ENCODE measurements around the gene FGB. TPM values are rescaled to one million over a fixed set of nuclear protein-coding genes. Genes with fewer than 3 reads are reported as not detected.
A peak's percentile ranks its signal among the peaks of the same experiment; 100 is the strongest.

FGB gene
- total and polyA plus RNA-seq, 2 experiments from 2014 or later = not detected

DNA sequence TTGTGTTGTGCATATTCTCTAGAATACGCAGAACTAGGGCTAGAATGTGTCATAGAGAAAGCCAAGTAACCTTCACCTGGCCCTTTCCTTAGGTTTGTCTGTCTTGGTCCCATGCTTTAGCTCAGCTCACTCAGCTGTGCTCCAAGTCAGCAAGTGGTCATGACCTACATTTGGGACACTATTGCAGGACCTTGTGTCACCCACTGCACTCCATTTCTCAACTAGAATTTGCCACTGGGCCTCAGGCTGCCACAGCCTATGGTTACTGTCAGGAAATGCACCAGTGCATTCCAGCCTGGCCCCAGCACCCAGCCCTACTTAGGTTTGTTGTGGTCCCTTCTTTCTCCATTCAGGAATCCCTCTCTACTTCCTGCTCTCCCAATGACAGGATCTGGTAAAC, 57.3 kb downstream of the FGB start:
- Histone ChIP-seq H3K4me1 (ENCODE audit: insufficient read depth) (peaks cover 10% of the 10 kb centered on the region), H3F3A (replicated peaks; ENCODE audit: low read depth) (no peaks in the 10 kb centered on the region), H3K4me3 (no peak overlapping the region), H3K9me2 (ENCODE audit: insufficient read depth) (no peaks in the 10 kb centered on the region), H3K27ac (ENCODE audit: low read depth) (no peak overlapping the region), H3K4me2 (no peak overlapping the region), H3K27me3 (ENCODE audit: insufficient read depth) (no peaks in the 10 kb centered on the region), H3K79me2 (replicated peaks; ENCODE audit: insufficient read depth) (no peaks in the 10 kb centered on the region), H3K36me3 (ENCODE audit: insufficient read depth) (no peaks in the 10 kb centered on the region), H2AFZ (peak overlapping the region; percentile 0; the same call in 1 of the 2 replicates), H4K20me1 (replicated peaks; ENCODE audit: insufficient read depth) (no peaks in the 10 kb centered on the region)
- Mint-ChIP-seq H3K4me1 (peaks cover 15% of the 10 kb centered on the region; the same call in 2 of the 3 replicates), H3K4me3 (no peak overlapping the region), H3K36me3 (ENCODE audit: low read depth) (no peaks in the 10 kb centered on the region), H3K27me3 (ENCODE audit: insufficient read depth, low read depth, poor library complexity) (peaks cover 2% of the 10 kb centered on the region), H3K27ac (no peak overlapping the region; the same call in 1 of the 2 replicates), H3K9me3 (no peaks in the 10 kb centered on the region; the same call in 2 of the 3 replicates)
- DNase-seq (ENCODE audit: low spot score) (no peak), ATAC-seq (peak; percentile 28; the same call in 2 of the 3 replicates)
- TF ChIP-seq EZH2 (IDR thresholded peaks at IDR 0.05; ENCODE audit: low read depth, unreplicated experiment) (no peak), POLR2AphosphoS5 (IDR thresholded peaks at IDR 0.05; ENCODE audit: low read depth) (no peak), STAT1 (IDR thresholded peaks at IDR 0.05; ENCODE audit: unreplicated experiment) (no peak), ZNF114 (CRISPR knock-in tag; IDR thresholded peaks at IDR 0.05) (no peak)
- TF ChIP-seq, protein P1, sequence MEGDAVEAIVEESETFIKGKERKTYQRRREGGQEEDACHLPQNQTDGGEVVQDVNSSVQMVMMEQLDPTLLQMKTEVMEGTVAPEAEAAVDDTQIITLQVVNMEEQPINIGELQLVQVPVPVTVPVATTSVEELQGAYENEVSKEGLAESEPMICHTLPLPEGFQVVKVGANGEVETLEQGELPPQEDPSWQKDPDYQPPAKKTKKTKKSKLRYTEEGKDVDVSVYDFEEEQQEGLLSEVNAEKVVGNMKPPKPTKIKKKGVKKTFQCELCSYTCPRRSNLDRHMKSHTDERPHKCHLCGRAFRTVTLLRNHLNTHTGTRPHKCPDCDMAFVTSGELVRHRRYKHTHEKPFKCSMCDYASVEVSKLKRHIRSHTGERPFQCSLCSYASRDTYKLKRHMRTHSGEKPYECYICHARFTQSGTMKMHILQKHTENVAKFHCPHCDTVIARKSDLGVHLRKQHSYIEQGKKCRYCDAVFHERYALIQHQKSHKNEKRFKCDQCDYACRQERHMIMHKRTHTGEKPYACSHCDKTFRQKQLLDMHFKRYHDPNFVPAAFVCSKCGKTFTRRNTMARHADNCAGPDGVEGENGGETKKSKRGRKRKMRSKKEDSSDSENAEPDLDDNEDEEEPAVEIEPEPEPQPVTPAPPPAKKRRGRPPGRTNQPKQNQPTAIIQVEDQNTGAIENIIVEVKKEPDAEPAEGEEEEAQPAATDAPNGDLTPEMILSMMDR (conservative IDR thresholded peaks at IDR 0.05; ENCODE audit: low read depth in 2 of 2) = no peak

Small RNA genes within 50 kb of the gene (small RNA-seq; reads per million reads assigned to genes)
- gene RNU6-1285P (ENCODE audit: low replicate concordance) = not detected

Other genes with a start within 250 kb of the FGB start
- 6.3 and 7.6 TPM in 2 replicates for gene DCHS2, start 71.2 kb upstream of the FGB start, total RNA-seq (2014; rRNA removed; shearing (Covaris generic))
- gene DCHS2, start 71.2 kb upstream of the FGB start, polyA plus RNA-seq (2016; fragmentation: Nextera tagmentation; extraction: Ambion mirVana) = 0.21 and 0.42 TPM in 2 replicates
- gene PLRG1, start 12.6 kb upstream of the FGB start, total RNA-seq (2014; rRNA removed; shearing (Covaris generic)) = 74.2 and 82.7 TPM in 2 replicates
- gene PLRG1, start 12.6 kb upstream of the FGB start, polyA plus RNA-seq (2016; fragmentation: Nextera tagmentation; extraction: Ambion mirVana) = 73.3 and 77.3 TPM in 2 replicates
- gene FGA, start 27.7 kb downstream of the FGB start, total RNA-seq (2014; rRNA removed; shearing (Covaris generic)) = not detected in 2 replicates
- gene FGA, start 27.7 kb downstream of the FGB start, polyA plus RNA-seq (2016; fragmentation: Nextera tagmentation; extraction: Ambion mirVana) = not detected in 2 replicates
- 0.27 TPM in 1 of 2 replicates, not detected in the other for gene FGG, start 49.6 kb downstream of the FGB start, total RNA-seq (2014; rRNA removed; shearing (Covaris generic))
- gene FGG, start 49.6 kb downstream of the FGB start, polyA plus RNA-seq (2016; fragmentation: Nextera tagmentation; extraction: Ambion mirVana) = not detected in 2 replicates
- 57.1 and 59.5 TPM in 2 replicates for gene LRAT, start 181.0 kb downstream of the FGB start, total RNA-seq (2014; rRNA removed; shearing (Covaris generic))
- gene LRAT, start 181.0 kb downstream of the FGB start, polyA plus RNA-seq (2016; fragmentation: Nextera tagmentation; extraction: Ambion mirVana) = 83.0 and 90.1 TPM in 2 replicates
- gene RBM46, start 218.3 kb downstream of the FGB start, total RNA-seq (2014; rRNA removed; shearing (Covaris generic)) = 22.1 and 22.9 TPM in 2 replicates
- gene RBM46, start 218.3 kb downstream of the FGB start, polyA plus RNA-seq (2016; fragmentation: Nextera tagmentation; extraction: Ambion mirVana) = 33.4 and 42.4 TPM in 2 replicates

Measured in GM23338 (cell line).